Measurements from ENCODE around the gene VPS13C.
A peak's percentile ranks its signal among the peaks of the same experiment; 100 is the strongest.

GRCh38 chr15:61834076-61834697 lies 226.1 kb downstream of the VPS13C start:
- TF ChIP-seq CTCF (IDR thresholded peaks at IDR 0.05) (peak; percentile 95), EZH2 (IDR thresholded peaks at IDR 0.05; ENCODE audit: borderline replicate concordance, insufficient read depth, low read depth, low read length, poor library complexity, severe bottlenecking) (no peak)
